Activated CD4-positive, CD25-positive, alpha-beta regulatory T cell (primary cell): ENCODE results near the gene PPM1E.
"Not testable (repeated sequence)": the region's sequence is repeated elsewhere in the genome, so short reads cannot be mapped to it uniquely, and the experiment has no call there.

ENCODE experiments used
- DNase-seq, 4 experiments: peaks; one replicate each; lab custom pipeline; 2025; lab: John Stamatoyannopoulos, UW

The PPM1E gene

DNA sequence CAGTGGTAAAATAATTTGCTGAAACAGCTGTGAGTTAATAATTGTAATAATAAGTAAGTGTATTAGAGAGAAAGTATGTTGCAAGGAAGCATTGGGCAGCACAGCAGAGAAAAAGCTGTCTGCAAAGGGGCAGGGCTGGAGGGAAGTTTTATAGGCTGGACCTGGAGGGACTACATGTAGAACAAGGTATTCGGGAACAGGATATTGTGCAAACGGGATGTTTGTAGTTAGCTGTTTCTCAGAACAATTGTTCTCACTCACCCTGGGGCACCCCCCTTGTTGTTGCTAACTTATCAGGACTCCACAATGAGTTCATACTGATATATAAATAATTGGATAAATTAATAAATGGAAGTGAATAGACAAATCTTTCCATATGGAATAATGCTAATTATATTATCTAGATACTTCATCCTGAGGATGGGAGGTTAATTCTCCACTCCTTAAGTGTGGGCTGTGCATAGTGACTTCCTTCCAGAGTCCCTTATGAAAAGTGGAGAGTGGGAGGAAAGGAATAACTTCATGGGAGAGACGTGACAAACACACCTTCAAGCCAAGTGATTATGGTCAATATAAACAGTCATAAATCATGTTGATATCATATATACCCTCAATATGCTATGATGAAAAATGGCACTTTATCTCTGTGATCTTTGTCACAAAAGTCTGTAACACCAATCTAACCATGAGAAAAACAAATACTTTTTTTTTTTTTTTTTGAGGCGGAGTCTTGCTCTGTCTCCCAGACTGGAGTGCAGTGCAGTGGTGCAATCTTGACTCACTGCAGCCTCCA lies 85.4 kb downstream of the PPM1E start:
- no peak for DNase-seq

GRCh38 chr17:58846413-58846812 lies 90.8 kb downstream of the PPM1E start:
- DNase-seq: not testable (repeated sequence)

GRCh38 chr17:58850106-58850505 lies 94.5 kb downstream of the PPM1E start:
- DNase-seq: not testable (repeated sequence)

GRCh38 chr17:58865301-58865700 lies 109.6 kb downstream of the PPM1E start:
- DNase-seq: no peak

DNA sequence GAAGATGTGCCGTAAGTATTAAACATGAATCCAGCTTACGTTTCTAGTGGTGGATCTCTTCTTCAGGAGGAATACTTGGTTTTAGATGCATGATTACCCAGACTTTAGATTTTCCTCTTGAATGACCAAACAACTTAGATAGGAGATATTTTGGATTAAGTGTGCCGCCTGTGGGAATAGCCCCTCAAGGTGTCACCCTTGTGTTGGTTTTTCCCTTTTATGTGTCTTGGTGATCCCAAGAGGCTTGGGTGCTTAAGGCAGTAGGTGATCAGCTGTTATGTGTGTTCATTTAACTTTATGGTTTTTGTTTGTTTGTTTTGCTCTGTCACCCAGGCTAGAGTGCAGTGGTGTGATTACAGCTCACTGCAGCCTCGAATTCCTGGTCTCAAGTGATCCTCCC lies 115.1 kb downstream of the PPM1E start:
- no peak for DNase-seq

DNA sequence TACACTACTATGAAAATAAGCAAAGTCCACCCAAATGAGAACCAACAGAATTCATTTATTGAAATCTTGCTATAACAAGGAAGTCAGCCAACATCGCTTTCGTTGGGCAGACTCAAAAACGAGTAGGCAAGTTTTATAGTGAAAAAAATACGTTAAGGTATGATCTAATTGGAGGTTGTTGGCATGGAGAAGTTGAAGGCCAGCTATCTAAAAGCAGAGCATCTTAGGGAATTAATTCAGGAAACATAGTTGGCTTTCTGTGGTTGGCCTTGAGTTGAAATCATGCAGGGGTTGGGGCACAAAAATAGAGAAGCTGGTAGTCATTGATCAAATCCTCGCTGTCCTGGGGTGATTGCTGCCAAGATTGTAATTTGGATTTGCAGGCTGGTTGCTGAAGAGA lies 118.3 kb downstream of the PPM1E start:
- no peak for DNase-seq

GRCh38 chr17:58875261-58875660 lies 119.6 kb downstream of the PPM1E start:
- no peak for DNase-seq

GRCh38 chr17:58884161-58884560 lies 128.5 kb downstream of the PPM1E start:
- DNase-seq: no peak

GRCh38 chr17:58886514-58886913 lies 130.9 kb downstream of the PPM1E start:
- DNase-seq: no peak

GRCh38 chr17:58889928-58890327 lies 134.3 kb downstream of the PPM1E start:
- no peak for DNase-seq

- DNase-seq: no peak
These were observed 143.5 kb downstream of the PPM1E start for GRCh38 chr17:58899191-58899590.

- DNase-seq: no peak
These were observed 146.7 kb downstream of the PPM1E start for GRCh38 chr17:58902322-58902721.

- no peak for DNase-seq
These were observed 156.2 kb downstream of the PPM1E start for GRCh38 chr17:58911741-58912343.

DNA sequence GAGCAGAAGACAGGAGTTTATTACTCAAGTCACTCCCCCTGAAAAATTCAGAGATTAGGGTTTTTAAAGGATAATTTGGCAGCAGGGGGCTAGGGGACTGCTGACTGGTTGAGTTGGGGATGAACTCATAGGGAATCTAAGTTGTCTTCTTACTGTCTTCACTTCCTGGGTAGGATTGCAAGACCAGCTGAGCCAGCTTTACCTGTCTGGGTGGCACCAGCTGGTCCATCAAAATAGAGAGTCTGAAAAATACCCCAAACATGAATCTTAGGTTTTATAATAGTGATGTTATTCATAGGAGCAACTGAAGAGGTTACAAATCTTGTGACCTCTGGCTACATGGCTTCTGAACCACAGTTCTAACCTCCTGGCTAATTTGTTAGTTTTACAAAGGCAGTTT lies 157.9 kb downstream of the PPM1E start:
- DNase-seq: no peak

DNA sequence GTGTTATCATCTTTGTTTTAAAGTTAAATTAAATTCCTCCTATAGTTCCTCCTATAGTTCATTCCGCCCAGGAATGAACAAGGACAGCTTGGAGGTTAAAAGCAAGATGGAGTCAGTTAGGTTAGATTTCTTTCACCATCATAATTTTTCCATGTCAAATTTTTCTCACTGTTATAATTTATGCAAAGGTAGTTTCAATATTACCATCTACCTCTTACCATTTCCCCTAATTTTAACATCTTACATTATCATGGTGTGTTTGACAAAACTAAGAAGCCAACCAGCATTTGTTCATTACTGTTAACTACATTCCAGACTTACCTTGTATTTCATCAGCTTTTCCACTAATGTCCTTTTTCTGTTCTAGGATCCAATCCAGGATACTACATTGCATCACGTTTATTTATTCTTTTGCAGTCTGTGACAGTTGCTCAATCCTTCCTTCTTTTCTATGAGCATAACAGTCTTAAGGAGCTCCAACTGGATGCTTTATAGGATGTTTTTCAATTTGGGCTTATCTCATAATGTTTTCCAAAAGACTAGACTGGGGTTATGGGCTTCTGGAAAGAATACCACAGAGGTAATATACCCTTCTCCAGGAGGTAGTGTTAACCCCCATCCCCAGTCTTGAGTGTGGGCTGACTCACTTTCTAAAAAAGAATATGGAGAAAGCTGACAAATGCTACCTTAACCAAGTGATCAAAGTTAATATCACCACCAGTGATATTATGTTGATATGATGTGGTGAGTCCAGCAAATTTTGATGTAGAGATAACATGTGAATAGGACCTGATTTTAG lies 158.5 kb downstream of the PPM1E start:
- DNase-seq: no peak

GRCh38 chr17:58917228-58917627 lies 161.6 kb downstream of the PPM1E start:
- no peak for DNase-seq

- DNase-seq: no peak
These were observed 162.4 kb downstream of the PPM1E start for GRCh38 chr17:58918072-58918471.

DNA sequence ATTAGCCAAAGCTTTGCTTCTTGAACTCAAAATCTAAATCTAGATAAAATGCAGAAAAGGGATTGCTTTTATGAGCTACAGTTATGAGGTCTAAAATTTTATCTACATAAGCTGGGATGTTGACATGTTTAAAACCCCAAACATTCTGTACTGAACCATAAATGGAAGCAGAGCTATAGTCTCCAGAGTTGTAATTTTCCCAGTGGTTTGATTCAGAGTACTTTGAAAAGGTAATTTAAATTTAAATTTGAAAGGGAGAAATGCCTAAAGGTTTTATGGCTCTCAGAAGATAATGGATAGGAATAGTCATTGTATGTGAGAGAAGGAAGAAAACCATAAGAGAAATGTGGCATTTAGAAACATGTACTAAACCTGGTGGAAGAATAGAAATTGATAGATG lies 163.2 kb downstream of the PPM1E start:
- no peak for DNase-seq

DNA sequence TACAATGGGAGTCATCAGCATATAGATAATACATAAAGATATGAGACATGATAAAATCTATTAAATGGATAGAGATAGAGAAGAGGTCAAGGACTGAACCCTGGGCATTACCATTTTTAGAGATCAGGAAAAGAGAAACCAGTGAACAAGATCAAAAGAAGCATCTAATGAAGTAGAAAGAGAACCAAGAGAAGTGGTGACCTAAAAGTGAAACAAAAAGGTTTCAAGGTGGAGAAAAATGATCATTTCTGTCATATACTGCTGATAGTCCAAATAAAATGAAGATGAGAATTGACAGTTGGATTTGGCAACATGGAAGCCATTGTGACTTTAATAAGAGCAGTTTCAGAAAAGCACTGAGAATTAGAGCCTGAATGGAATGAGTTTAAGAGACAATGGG lies 165.1 kb downstream of the PPM1E start:
- DNase-seq: no peak

DNA sequence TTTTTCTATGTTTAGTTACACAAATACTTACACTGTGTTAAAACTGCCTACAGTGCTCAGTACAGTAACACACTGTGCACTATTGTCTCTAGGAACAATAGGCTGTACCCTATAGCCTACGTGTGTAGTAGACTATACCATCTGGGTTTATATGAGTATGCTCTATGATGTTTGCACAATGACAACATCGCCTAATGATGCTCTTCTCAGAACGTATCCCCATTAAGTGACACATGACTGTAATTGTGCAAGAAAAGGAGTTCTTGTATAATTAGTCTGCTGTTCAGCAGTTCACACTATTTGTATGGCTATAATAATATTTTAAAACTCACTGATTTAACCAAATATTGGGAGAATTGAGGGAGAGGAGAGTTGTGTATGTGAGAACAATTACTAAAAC lies 177.3 kb downstream of the PPM1E start:
- DNase-seq: no peak

DNA sequence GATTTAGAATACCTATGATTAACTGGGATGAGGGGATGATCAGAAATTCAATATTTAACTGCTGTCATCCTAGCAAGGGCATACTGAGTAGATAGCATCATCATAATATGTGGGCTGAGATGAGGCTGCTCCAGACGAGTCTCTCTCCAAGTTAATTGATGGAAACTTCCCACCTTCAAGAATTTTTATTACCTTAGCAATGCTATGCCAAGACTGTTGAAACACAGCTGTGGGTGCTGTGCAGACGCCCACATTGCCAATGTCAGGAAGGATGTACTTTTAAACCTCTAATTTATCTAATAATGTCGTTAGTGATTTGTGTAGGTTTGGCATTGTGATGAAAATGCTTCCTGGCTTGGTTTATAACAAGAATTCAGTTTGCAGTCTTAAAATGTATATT lies 180.6 kb downstream of the PPM1E start:
- no peak for DNase-seq

- no peak for DNase-seq
These were observed 188.5 kb downstream of the PPM1E start for GRCh38 chr17:58944166-58944565.

GRCh38 chr17:58947411-58947810 lies 191.8 kb downstream of the PPM1E start:
- DNase-seq: no peak
